GM21515 (cell line): ENCODE measurements around the gene EFS.

ENCODE experiments used
- ATAC-seq: cut with Tn5 transposase; IDR thresholded peaks from one replicate; pipeline ENCODE4 v1.9.1; 2021; ENCODE audit not compliant: unreplicated experiment

Gene EFS

GRCh38 chr14:23359167-23359626 lies 5.8 kb downstream of the EFS start:
- ATAC-seq: no peak

- ATAC-seq: no peak
Observed at GRCh38 chr14:23358553-23359166, 6.3 kb downstream of the EFS start.

- ATAC-seq: no peak
Observed at GRCh38 chr14:23358042-23358441, 6.9 kb downstream of the EFS start.

- ATAC-seq: no peak
Observed at GRCh38 chr14:23357261-23357660, 7.7 kb downstream of the EFS start.

GRCh38 chr14:23356662-23357061 lies 8.3 kb downstream of the EFS start:
- ATAC-seq: no peak

GRCh38 chr14:23355871-23356435 lies 9.0 kb downstream of the EFS start:
- ATAC-seq: no peak

- no peak for ATAC-seq
Observed at GRCh38 chr14:23354990-23355389, 10.0 kb downstream of the EFS start.

- no peak for ATAC-seq
Observed at GRCh38 chr14:23353433-23353780, 11.6 kb downstream of the EFS start.

GRCh38 chr14:23352506-23353432 lies 12.2 kb downstream of the EFS start, which contains the start of gene SLC22A17:
Gene SLC22A17, minus strand, starts transcription at chr14:23352887.
- ATAC-seq: no peak

- no peak for ATAC-seq
Observed at GRCh38 chr14:23351681-23352505, 13.1 kb downstream of the EFS start.

- ATAC-seq: no peak
Observed at GRCh38 chr14:23349156-23349845, 15.7 kb downstream of the EFS start.

- no peak for ATAC-seq
Observed at GRCh38 chr14:23348297-23348655, 16.7 kb downstream of the EFS start.

GRCh38 chr14:23347406-23348296 lies 17.3 kb downstream of the EFS start:
- ATAC-seq: no peak

GRCh38 chr14:23346693-23347405 lies 18.1 kb downstream of the EFS start:
- no peak for ATAC-seq

- no peak for ATAC-seq
Observed at GRCh38 chr14:23345987-23346692, 18.8 kb downstream of the EFS start.

GRCh38 chr14:23344481-23344880 lies 20.5 kb downstream of the EFS start:
- ATAC-seq: no peak

GRCh38 chr14:23339506-23340268 lies 25.3 kb downstream of the EFS start:
- ATAC-seq: no peak

GRCh38 chr14:23335623-23336022 lies 29.3 kb downstream of the EFS start:
- ATAC-seq: no peak
